Measurements from ENCODE around the gene RGMB. TPM values are rescaled to one million over a fixed set of nuclear protein-coding genes. Genes with fewer than 3 reads are reported as not detected.
A peak's percentile ranks its signal among the peaks of the same experiment; 100 is the strongest.

The RGMB gene
- total RNA-seq, 1 donor from 2014 or later, result 98.3 TPM

DNA sequence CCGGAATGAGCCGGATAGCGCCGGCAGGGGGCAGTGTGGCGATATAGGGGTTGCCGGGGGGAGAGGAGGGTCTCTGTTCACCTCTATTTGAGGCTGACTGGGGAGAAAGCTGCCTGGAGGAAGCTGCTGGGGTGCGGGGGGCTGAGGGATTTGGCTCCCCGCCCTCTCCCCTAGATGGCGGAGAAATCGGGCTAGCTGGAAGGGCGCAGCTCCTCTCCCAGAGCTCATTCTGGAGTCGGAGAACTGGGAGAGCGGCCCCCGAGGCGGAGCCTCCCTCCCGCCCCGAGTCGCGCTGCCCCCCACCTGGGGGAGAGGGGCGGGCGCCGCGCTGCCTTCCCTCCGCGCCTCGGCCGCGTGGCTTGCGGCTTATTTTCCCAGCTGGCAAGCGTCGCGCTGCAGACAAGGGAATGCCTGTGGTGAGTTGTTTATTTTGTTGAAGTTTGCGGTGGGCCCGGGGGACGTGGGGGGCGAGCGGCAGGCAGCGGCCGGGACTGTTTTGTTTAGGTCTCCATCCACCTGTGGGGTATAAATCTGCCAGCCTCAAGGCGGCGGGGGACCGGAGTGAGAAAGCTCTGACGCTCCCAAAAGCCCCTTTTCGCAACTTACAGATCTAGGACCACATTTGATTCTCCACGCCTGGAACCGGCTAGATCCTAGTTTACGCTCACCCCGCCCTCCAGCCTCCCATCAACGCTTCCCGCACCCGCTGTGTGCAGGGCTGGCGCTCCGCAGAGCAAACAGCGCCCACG is 4.1 kb upstream of the RGMB start:
- H3K4me1 Mint-ChIP-seq, result peaks cover 44% of the 10 kb centered on the region
- peak; percentile 75 for TF ChIP-seq CTCF (conservative IDR thresholded peaks at IDR 0.05)
- H3K4me3 Mint-ChIP-seq, result peak overlapping the region; percentile 94
- H3K27me3 Mint-ChIP-seq (ENCODE audit: low read depth), result peaks cover 8% of the 10 kb centered on the region
- H3K36me3 Mint-ChIP-seq (ENCODE audit: low read depth), result peaks cover 13% of the 10 kb centered on the region
- DNase-seq (ENCODE audit: low read depth, low spot score), result peak; percentile 80
- H3K27ac Mint-ChIP-seq (ENCODE audit: unreplicated experiment), result peak overlapping the region; percentile 96
- no peaks in the 10 kb centered on the region for H3K9me3 Mint-ChIP-seq

DNA sequence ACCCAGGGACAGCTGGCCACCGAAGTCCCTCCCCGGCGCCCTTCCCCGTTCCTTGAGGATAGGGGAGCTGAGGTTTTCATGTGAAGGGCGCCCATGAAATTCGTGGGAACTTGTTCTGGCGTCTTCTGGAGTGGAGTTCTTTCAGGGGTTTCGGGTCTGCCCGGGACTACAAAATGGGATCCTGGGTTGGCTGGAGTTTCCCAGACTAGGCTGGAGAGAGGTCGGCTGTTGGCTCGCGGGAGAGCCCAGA is 3.6 kb upstream of the RGMB start:
- peak overlapping the region; percentile 94 for H3K4me3 Mint-ChIP-seq
- no peaks in the 10 kb centered on the region for H3K9me3 Mint-ChIP-seq
- peaks cover 10% of the 10 kb centered on the region for H3K27me3 Mint-ChIP-seq (ENCODE audit: low read depth)
- H3K4me1 Mint-ChIP-seq, result peaks cover 44% of the 10 kb centered on the region
- no peak for TF ChIP-seq CTCF (conservative IDR thresholded peaks at IDR 0.05)
- H3K27ac Mint-ChIP-seq (ENCODE audit: unreplicated experiment), result peak overlapping the region; percentile 96
- DNase-seq (ENCODE audit: low read depth, low spot score), result no peak
- H3K36me3 Mint-ChIP-seq (ENCODE audit: low read depth), result peaks cover 18% of the 10 kb centered on the region

GRCh38 chr5:98770209-98770910 is 3.1 kb upstream of the RGMB start:
- peak overlapping the region; percentile 94 for H3K4me3 Mint-ChIP-seq
- no peak for TF ChIP-seq CTCF (conservative IDR thresholded peaks at IDR 0.05)
- peaks cover 22% of the 10 kb centered on the region for H3K36me3 Mint-ChIP-seq (ENCODE audit: low read depth)
- peak overlapping the region; percentile 96 for H3K27ac Mint-ChIP-seq (ENCODE audit: unreplicated experiment)
- no peaks in the 10 kb centered on the region for H3K9me3 Mint-ChIP-seq
- peaks cover 48% of the 10 kb centered on the region for H3K4me1 Mint-ChIP-seq
- no peak for DNase-seq (ENCODE audit: low read depth, low spot score)
- H3K27me3 Mint-ChIP-seq (ENCODE audit: low read depth), result peaks cover 11% of the 10 kb centered on the region

DNA sequence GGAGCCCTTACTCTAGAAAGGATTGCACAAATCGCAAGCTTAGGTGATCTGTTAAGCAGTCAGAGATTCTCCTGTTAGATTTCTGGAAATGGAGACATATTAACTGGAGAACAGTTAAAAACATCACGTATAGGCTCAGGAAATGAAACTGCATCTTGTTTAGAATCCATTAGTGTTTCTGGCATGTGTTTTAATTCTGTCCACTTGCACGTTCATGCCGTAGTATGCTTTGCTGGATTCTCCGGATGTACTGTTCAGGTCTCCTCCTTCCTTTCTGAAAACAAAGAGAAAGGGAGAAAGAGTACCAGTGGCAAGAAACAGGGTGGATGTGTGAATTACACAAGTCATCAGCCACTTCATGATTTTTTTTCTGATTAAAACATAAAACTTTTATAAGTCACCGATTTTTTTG is 2.5 kb upstream of the RGMB start:
- peak overlapping the region; percentile 96 for H3K27ac Mint-ChIP-seq (ENCODE audit: unreplicated experiment)
- peak overlapping the region; percentile 94 for H3K4me3 Mint-ChIP-seq
- peaks cover 12% of the 10 kb centered on the region for H3K27me3 Mint-ChIP-seq (ENCODE audit: low read depth)
- DNase-seq (ENCODE audit: low read depth, low spot score), result no peak
- H3K9me3 Mint-ChIP-seq, result no peaks in the 10 kb centered on the region
- H3K36me3 Mint-ChIP-seq (ENCODE audit: low read depth), result peaks cover 28% of the 10 kb centered on the region
- peaks cover 53% of the 10 kb centered on the region for H3K4me1 Mint-ChIP-seq
- TF ChIP-seq CTCF (conservative IDR thresholded peaks at IDR 0.05), result no peak

DNA sequence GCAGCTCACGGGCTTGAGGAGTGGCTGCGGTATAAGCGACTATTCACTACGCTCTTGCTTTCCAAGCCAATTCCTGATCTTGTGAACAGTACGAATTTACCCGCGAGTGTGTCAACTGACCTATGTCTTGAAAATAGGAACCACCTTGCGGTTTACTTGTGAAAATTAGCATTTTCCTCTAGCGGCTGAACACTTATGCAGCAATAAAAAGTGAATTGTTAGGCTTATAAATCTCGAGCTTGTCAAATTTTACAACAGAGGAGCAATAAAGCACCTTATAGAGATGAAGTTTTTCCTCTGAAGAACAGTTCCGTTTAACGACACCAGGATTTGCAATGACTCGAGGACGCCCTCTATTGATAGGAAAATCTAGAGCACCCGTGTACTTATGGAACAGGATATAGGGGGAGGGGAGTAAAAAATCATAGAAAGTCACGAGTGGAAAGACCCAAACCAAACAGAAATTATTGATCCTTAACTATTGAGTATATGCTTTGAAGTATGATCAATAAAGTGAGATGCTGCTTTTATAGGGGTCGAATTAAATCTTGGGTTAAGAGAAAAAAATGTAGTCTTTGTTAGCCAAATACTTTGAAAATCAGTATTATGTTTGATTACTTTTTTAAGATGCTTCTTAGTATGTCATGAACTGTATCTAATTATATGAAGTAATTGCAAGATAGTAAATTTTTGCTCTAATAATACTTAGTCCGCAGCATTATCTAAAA is 1.9 kb upstream of the RGMB start:
- Mint-ChIP-seq H3K4me3 (peak overlapping the region; percentile 94), H3K4me1 (peaks cover 59% of the 10 kb centered on the region)

More for the DNA sequence above, 1.9 kb upstream of the RGMB start:
- Mint-ChIP-seq H3K9me3 (no peaks in the 10 kb centered on the region), H3K36me3 (ENCODE audit: low read depth) (peaks cover 31% of the 10 kb centered on the region), H3K27me3 (ENCODE audit: low read depth) (peaks cover 12% of the 10 kb centered on the region), H3K27ac (ENCODE audit: unreplicated experiment) (peak overlapping the region; percentile 96)
- DNase-seq (ENCODE audit: low read depth, low spot score), result peak; percentile 66
- peak; percentile 92 for TF ChIP-seq CTCF (conservative IDR thresholded peaks at IDR 0.05)

All from neural crest cell (in vitro differentiated cells).